ENCODE measurements around the gene CHMP6. TPM values are rescaled to one million over a fixed set of nuclear protein-coding genes. Genes with fewer than 3 reads are reported as not detected.

Gene CHMP6
- total RNA-seq, 1 experiment from 2014 or later, result 22.0 TPM

GRCh38 chr17:81034779-81035520 is 43.3 kb downstream of the CHMP6 start, which contains the start of gene BAIAP2 (continued):
- TF ChIP-seq EGR1 (IDR thresholded peaks at IDR 0.05; ENCODE audit: low read depth) (peak; percentile 92), CBX3 (IDR thresholded peaks at IDR 0.05; ENCODE audit: low read depth) (no peak), EZH2phosphoT487 (IDR thresholded peaks at IDR 0.05; ENCODE audit: borderline replicate concordance) (no peak), FOSL1 (IDR thresholded peaks at IDR 0.05; ENCODE audit: low read depth) (no peak)

- BruUV-seq (replicated peaks), result no TSS peak
- H2AFZ ChIP-seq (ENCODE audit: low read depth, low read length, poor library complexity, severe bottlenecking), result no peak overlapping the region
- DNase-seq (ENCODE audit: low read depth, low spot score), result no peak
- peaks cover 8 to 27% of the 10 kb centered on the region in 2 experiments; a peak in 3 of 4 replicates for H3K36me3 ChIP-seq (ENCODE audit: control insufficient read depth in 1 of 2, insufficient read depth in 2 of 2, low read length in 2 of 2)
- no peaks in the 10 kb centered on the region for H3K27me3 ChIP-seq (ENCODE audit: insufficient read depth, low read length)
- peak overlapping the region; percentile 81 for H3K27ac ChIP-seq (ENCODE audit: low read depth, low read length)
- peak overlapping the region; percentile 77 to 93 for H3K4me3 ChIP-seq (replicated peaks in 1 of 2; ENCODE audit: low read depth in 1 of 2, low read length in 2 of 2)
- H3K4me1 ChIP-seq (ENCODE audit: control insufficient read depth in 1 of 2, insufficient read depth in 2 of 2, low read length in 2 of 2), result peaks cover 56 to 60% of the 10 kb centered on the region in 2 experiments
- POLR2A ChIA-PET, result interaction anchor here (1.0 to 2.1 kb wide), 3 partner anchors 8 to 15 kb away, joined by 5 to 10 read pairs (median 5); no protein-coding TSS in a partner anchor
- no peaks in the 10 kb centered on the region for H3K9me3 ChIP-seq (ENCODE audit: control insufficient read depth in 1 of 2, insufficient read depth in 1 of 2, low read depth in 1 of 2, low read length in 2 of 2)
- peak overlapping the region; percentile 72 for H3K4me2 ChIP-seq (ENCODE audit: low read length)
- peaks cover 7% of the 10 kb centered on the region; the same call in 1 of the 2 replicates for H4K20me1 ChIP-seq (ENCODE audit: insufficient read depth)
- ATAC-seq, result peak; percentile 3
- intact Hi-C loops (cut with micrococcal nuclease), result loop anchor here (2.0 kb wide), 1 partner anchor 65 kb away; no protein-coding TSS in a partner anchor
- peak overlapping the region; percentile 85 for H3K9ac ChIP-seq (ENCODE audit: low read length)
- CTCF ChIA-PET, result interaction anchor here (2.4 kb wide), 1 partner anchor 12 kb away, joined by 10 read pairs; no protein-coding TSS in a partner anchor
- no peak for TF ChIP-seq SIN3A (IDR thresholded peaks at IDR 0.05; ENCODE audit: low read depth)
- TF ChIP-seq FOSL1 (IDR thresholded peaks at IDR 0.05; ENCODE audit: low read depth), result no peak
- no peak for TF ChIP-seq CBX3 (IDR thresholded peaks at IDR 0.05; ENCODE audit: low read depth)
- peak; percentile 84; the same call in 1 of the 2 replicates for TF ChIP-seq ZFX (IDR thresholded peaks at IDR 0.05)
- TF ChIP-seq REST (IDR thresholded peaks at IDR 0.05; ENCODE audit: low read depth), result no peak
- no peaks in the 10 kb centered on the region for H3K9me2 ChIP-seq (ENCODE audit: insufficient read depth)
- peaks cover 54% of the 10 kb centered on the region for H3K79me2 ChIP-seq (ENCODE audit: insufficient read depth, low read length)
- RAD21 ChIA-PET (ENCODE audit: low non-redundant PET in 1 of 2, low total read pairs in 2 of 2, uncharacterized antibody in 2 of 2, unreplicated experiment in 2 of 2), result no interaction called here
Measured at GRCh38 chr17:81035521-81036196, 44.0 kb downstream of the CHMP6 start.
